Measurements from ENCODE around the gene RBM3. TPM values are rescaled to one million over a fixed set of nuclear protein-coding genes. Genes with fewer than 3 reads are reported as not detected.

RBM3 gene
- total and polyA plus RNA-seq, 2 of the 4 experiments (the other 2 are of a cell fraction) = 243 to 386 TPM

DNA sequence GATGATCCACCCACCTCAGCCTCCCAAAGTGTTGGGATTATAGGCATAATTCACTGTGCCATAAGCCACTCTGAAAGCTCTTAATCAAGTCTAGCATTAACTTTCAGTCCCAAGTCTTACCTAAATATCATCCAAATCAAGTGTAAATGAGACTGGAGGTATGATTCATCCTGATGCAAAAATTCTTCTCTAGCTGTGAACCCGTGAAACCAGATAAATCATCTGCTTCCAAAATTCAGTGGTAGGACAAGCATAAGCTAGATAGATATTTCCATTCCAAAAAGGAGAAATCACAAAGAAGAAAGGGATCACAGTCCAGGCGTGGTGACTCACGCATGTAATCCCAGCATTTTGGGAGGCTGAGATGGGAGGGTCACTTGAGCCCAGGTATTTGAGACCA lies 43.5 kb upstream of the RBM3 start:
- Histone ChIP-seq H2AFZ (replicated peaks; ENCODE audit: low read length, poor library complexity) (no peak overlapping the region), H3K9ac (ENCODE audit: low read depth, low read length) (no peak overlapping the region), H3K9me3 (ENCODE audit: control insufficient read depth, insufficient read depth, low read length) (no peaks in the 10 kb centered on the region; the same call in 1 of the 2 replicates), H4K8ac (ENCODE audit: low read depth in 2 of 2, low read length in 2 of 2) (no peak overlapping the region; a peak in 1 of 4 replicates), H3K36me3 (ENCODE audit: control insufficient read depth, insufficient read depth, low read length) (peaks cover 2% of the 10 kb centered on the region; the same call in 1 of the 2 replicates), H3K18ac (ENCODE audit: low read depth, low read length) (no peak overlapping the region), H3K14ac (replicated peaks; ENCODE audit: low read depth, low read length) (no peak overlapping the region), H2BK120ac (ENCODE audit: low read depth, low read length) (no peak overlapping the region), H2AK5ac (ENCODE audit: low read depth, low read length) (no peak overlapping the region), H4K5ac (ENCODE audit: low read depth, low read length) (no peak overlapping the region), H2BK5ac (ENCODE audit: low read depth, low read length, poor library complexity, severe bottlenecking) (no peak overlapping the region), H3K4ac (ENCODE audit: low read depth, low read length) (no peak overlapping the region), H3K27me3 (ENCODE audit: control insufficient read depth, insufficient read depth, low read length) (no peaks in the 10 kb centered on the region), H3K4me1 (ENCODE audit: control insufficient read depth, insufficient read depth, low read length) (0 out of 2 replicates have a peak, but pooled peaks cover 1% of the 10 kb centered on the region), H3K56ac (ENCODE audit: extremely low read depth, insufficient read depth, low read length) (no peak overlapping the region), H3K23ac (ENCODE audit: low read depth, low read length) (no peak overlapping the region), H4K91ac (ENCODE audit: insufficient read depth, low read depth, low read length) (no peak overlapping the region), H4K20me1 (ENCODE audit: insufficient read depth, low read length) (no peaks in the 10 kb centered on the region), H3K4me2 (ENCODE audit: low read depth, low read length) (no peak overlapping the region), H3K4me3 (ENCODE audit: insufficient read depth, low read depth, low read length) (no peak overlapping the region), H3K27ac (ENCODE audit: insufficient read depth, low read length) (no peak overlapping the region), H2AK9ac (replicated peaks; ENCODE audit: low read depth, low read length, poor library complexity) (no peak overlapping the region), H2BK20ac (ENCODE audit: low read depth, low read length) (no peak overlapping the region), H3K79me1 (ENCODE audit: low read depth in 1 of 2, low read length in 2 of 2) (no peaks in the 10 kb centered on the region), H2BK15ac (ENCODE audit: low read depth, low read length) (no peak overlapping the region), H3K9me1 (ENCODE audit: insufficient read depth, low read length) (no peaks in the 10 kb centered on the region)
- TF ChIP-seq MXI1 (IDR thresholded peaks at IDR 0.05; ENCODE audit: borderline replicate concordance, low read depth, low read length) = no peak
- no peak for TF ChIP-seq NFE2L2 (IDR thresholded peaks at IDR 0.05; ENCODE audit: low read depth, low read length)
- TF ChIP-seq, protein P1, sequence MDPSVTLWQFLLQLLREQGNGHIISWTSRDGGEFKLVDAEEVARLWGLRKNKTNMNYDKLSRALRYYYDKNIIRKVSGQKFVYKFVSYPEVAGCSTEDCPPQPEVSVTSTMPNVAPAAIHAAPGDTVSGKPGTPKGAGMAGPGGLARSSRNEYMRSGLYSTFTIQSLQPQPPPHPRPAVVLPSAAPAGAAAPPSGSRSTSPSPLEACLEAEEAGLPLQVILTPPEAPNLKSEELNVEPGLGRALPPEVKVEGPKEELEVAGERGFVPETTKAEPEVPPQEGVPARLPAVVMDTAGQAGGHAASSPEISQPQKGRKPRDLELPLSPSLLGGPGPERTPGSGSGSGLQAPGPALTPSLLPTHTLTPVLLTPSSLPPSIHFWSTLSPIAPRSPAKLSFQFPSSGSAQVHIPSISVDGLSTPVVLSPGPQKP (IDR thresholded peaks at IDR 0.05; ENCODE audit: borderline replicate concordance, low read depth, low read length) = no peak
- no peak for TF ChIP-seq MAZ (IDR thresholded peaks at IDR 0.05; ENCODE audit: borderline replicate concordance, low read depth, low read length)
- no peak for TF ChIP-seq RFX5 (IDR thresholded peaks at IDR 0.05; ENCODE audit: low read depth, low read length)
- TF ChIP-seq CEBPB (IDR thresholded peaks at IDR 0.05; ENCODE audit: low read depth, low read length) = no peak
- no peak for TF ChIP-seq SMC3 (IDR thresholded peaks at IDR 0.05; ENCODE audit: low read depth, low read length)
- TF ChIP-seq, protein P2, sequence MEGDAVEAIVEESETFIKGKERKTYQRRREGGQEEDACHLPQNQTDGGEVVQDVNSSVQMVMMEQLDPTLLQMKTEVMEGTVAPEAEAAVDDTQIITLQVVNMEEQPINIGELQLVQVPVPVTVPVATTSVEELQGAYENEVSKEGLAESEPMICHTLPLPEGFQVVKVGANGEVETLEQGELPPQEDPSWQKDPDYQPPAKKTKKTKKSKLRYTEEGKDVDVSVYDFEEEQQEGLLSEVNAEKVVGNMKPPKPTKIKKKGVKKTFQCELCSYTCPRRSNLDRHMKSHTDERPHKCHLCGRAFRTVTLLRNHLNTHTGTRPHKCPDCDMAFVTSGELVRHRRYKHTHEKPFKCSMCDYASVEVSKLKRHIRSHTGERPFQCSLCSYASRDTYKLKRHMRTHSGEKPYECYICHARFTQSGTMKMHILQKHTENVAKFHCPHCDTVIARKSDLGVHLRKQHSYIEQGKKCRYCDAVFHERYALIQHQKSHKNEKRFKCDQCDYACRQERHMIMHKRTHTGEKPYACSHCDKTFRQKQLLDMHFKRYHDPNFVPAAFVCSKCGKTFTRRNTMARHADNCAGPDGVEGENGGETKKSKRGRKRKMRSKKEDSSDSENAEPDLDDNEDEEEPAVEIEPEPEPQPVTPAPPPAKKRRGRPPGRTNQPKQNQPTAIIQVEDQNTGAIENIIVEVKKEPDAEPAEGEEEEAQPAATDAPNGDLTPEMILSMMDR (conservative IDR thresholded peaks at IDR 0.05; ENCODE audit: low read depth, low read length) = no peak
- TF ChIP-seq, protein P3, sequence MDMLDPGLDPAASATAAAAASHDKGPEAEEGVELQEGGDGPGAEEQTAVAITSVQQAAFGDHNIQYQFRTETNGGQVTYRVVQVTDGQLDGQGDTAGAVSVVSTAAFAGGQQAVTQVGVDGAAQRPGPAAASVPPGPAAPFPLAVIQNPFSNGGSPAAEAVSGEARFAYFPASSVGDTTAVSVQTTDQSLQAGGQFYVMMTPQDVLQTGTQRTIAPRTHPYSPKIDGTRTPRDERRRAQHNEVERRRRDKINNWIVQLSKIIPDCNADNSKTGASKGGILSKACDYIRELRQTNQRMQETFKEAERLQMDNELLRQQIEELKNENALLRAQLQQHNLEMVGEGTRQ (IDR thresholded peaks at IDR 0.05; ENCODE audit: low read depth, low read length) = no peak
- no peak for TF ChIP-seq MAFK (IDR thresholded peaks at IDR 0.05; ENCODE audit: low read depth, low read length)
- TF ChIP-seq FOS (IDR thresholded peaks at IDR 0.05; ENCODE audit: low read depth, low read length) = no peak
- TF ChIP-seq BHLHE40 (IDR thresholded peaks at IDR 0.05; ENCODE audit: low read depth, low read length) = no peak
- TF ChIP-seq POLR2A (IDR thresholded peaks at IDR 0.05; ENCODE audit: low read depth, low read length) = no peak
- TF ChIP-seq RCOR1 (IDR thresholded peaks at IDR 0.05; ENCODE audit: insufficient replicate concordance, low read length) = no peak
- no peak for TF ChIP-seq RAD21 (IDR thresholded peaks at IDR 0.05; ENCODE audit: low read length)
- TF ChIP-seq CHD1 (IDR thresholded peaks at IDR 0.05; ENCODE audit: low read depth, low read length) = no peak
- no peak for ATAC-seq (ENCODE audit: low read depth)
- intact Hi-C loops (cut with micrococcal nuclease) = no loop called here
- in situ Hi-C loops (cut with MboI; ENCODE audit: low sequenced_read_pairs) = no loop called here
- BruUV-seq (replicated peaks) = no TSS peak
- DNase-seq = no peak
- no CpG with 5 or more reads among the region's 3 CpGs for WGBS, 2 experiments (ENCODE audit: extremely low coverage in 2 of 2, insufficient read length in 1 of 2)
- CTCF ChIA-PET = no interaction called here
- POLR2A ChIA-PET (ENCODE audit: unreplicated experiment) = no interaction called here
- dilution Hi-C loops (cut with HindIII; ENCODE audit: low sequenced_read_pairs, unreplicated experiment) = no loop called here

All from IMR-90 (cell line).